Measurements from ENCODE around the gene SCD5.

- no peak for TF ChIP-seq POLR2AphosphoS5 (IDR thresholded peaks at IDR 0.05)
- TF ChIP-seq CTCF (IDR thresholded peaks at IDR 0.05) = no peak
- no peak for TF ChIP-seq EP300 (IDR thresholded peaks at IDR 0.05)
- TF ChIP-seq POLR2A (IDR thresholded peaks at IDR 0.05) = no peak
These were observed 13.7 kb downstream of the SCD5 start for GRCh38 chr4:82784681-82785610.

All from sigmoid colon (tissue), 4 donors.